ENCODE measurements around the gene PIK3CD.

- TF ChIP-seq CTCF (IDR thresholded peaks at IDR 0.05; ENCODE audit: poor library complexity) (no peak), EZH2phosphoT487 (IDR thresholded peaks at IDR 0.05; ENCODE audit: low read depth, severe bottlenecking, unreplicated experiment) (no peak), EZH2 (IDR thresholded peaks at IDR 0.05; ENCODE audit: borderline replicate concordance) (no peak)
These were observed 40.2 kb downstream of the PIK3CD start for GRCh38 chr1:9691691-9692090.
